NCI-H2171 (cell line): Measurements from ENCODE around the gene CCZ1.
"Not testable (repeated sequence)": the region's sequence is repeated elsewhere in the genome, so short reads cannot be mapped to it uniquely, and the experiment has no call there.

Source experiments
- DNase-seq: peaks from one replicate; lab custom pipeline; 2025; lab: John Stamatoyannopoulos, UW

The CCZ1 gene

DNA sequence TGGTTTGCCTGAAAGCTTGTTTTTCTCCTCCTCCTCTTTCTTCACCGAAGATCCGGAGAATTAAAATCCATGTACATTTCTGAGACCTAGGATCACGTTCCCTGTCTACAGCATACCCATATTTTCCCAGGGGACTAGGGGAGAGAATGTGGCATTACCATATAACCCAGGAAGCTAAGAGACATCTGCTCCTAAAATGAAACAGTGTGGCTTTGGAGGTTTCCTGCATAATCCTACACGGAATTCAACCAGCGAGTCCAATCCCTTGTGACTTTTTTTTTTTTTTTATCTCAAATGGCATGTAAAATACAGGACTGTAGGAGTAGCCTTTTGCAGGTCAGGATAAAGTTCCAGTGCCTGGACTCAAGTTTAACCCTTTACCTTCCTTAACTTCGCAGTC is 10.3 kb downstream of the CCZ1 start:
- DNase-seq, result not testable (repeated sequence)

DNA sequence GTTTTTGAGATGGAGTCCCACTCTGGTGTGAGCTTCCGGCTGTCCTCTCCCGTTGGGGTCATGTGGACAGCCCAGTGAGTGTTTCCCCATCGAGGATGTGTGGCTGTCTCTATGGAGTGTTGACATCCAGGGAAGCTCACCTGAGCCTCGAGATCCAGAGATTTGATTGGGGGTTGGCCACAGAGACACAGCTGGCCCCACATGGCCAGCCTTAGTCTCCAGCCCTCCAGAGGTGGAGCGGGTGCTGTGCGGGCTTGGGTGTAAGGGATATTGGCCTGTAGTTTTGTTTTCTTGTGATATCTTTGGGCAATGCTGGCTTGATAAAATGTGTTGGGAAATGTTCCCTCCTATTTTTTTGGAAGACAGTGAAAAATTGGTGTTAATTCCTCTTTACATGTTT is 18.0 kb downstream of the CCZ1 start:
- not testable (repeated sequence) for DNase-seq

DNA sequence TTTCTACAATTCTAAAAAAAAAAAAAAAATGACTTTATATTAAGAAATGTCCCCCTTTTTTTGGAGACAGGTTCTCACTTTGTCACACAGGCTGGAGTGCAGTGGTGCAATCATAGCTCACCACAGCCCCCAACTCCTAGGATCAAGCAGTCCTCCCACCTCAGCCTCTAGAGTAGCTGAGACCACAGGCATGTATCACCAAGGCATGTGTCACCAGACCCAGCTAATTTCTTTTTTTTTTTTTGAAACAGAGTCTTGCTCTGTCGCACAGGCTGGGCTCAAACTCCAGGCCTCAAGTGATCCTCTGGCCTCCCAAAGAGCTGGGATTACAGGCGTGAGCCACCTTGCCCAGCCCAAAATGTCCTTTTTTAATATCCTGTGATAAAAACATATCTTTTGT is 25.6 kb downstream of the CCZ1 start:
- DNase-seq, result not testable (repeated sequence)

DNA sequence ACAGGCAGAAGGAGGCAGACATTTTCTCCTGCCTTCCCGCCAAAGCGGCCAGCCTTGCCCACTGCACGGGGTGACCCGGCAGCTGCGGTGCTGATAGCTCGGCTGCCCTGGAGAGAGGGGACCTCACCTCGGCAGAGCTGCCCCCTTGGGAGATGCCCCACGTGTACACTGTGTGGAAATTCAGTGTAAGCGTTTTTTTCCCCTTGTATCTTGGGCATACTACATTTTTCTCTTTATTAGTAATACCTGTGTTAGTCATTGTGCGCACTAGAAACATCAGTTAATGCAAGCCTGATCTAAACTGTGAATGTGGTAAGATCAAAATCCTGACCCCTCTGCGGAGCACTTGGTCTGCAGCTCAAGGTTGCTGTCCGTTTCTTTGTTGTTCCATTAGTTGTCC is 26.1 kb downstream of the CCZ1 start:
- not testable (repeated sequence) for DNase-seq

DNA sequence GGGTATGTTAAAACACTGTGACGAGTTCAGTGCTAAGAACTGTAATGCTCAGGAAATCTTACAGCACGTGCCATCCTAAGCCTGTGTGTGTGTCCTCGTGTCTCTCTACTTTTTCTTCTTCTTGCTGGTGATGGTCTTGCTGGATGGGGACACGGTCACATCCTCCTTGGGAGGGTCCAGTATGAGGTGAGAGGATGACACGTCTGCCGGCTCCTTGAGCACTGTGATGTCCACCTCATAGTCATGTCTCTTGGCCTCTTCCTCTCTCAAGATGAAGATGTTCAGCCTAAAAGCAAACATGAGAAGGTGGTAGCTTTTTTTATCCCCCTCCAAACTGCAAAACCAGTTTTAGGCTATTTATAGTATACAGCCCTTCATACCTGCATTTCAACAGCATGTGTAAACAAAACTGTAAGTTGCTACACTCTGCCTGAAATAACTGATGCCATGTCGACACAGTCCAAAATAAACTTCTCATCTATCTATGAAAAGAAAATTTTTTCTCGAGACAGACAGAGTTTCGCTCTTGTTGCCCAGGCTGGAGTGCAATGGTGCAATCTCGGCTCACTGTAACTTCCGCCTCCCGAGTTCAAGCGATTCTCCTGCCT is 27.8 kb downstream of the CCZ1 start:
- not testable (repeated sequence) for DNase-seq

DNA sequence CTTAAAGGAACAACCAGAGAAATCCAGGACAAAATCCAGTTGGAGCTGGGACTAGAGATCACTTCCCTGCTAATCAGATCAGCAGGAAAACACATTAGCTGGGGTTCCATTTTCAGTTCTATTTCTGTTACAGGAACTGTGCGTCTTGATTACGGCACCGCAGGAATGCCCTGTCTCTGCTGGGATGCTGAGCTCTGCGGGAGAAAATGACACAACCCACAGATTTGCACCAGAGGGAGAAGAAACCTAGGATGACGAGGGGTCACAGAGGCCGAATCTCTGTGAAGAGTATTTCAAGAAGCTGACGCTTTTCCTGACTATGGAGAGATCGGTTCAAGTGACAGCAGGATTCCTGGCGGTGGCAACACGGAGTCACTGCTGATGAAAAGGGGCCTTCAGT is 31.8 kb downstream of the CCZ1 start:
- DNase-seq, result not testable (repeated sequence)

DNA sequence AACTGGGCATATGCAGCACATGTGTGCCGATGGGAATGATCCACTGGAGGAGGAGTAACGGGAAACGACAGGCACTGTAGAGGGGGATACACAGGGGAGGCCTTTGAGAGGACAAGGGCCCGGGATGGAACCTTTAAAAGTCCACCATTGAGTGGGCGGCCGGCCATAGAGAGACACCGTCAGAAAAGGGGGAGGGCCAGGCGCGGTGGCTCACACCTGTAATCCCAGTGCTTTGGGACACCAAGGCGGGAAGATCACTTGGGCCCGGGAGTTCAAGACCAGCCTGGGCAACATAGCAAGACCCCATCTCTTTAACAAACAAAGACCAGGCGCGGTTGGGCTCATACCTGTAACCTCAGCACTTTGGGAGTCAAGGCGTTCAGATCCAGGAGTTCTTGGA is 32.7 kb downstream of the CCZ1 start:
- DNase-seq, result not testable (repeated sequence)

DNA sequence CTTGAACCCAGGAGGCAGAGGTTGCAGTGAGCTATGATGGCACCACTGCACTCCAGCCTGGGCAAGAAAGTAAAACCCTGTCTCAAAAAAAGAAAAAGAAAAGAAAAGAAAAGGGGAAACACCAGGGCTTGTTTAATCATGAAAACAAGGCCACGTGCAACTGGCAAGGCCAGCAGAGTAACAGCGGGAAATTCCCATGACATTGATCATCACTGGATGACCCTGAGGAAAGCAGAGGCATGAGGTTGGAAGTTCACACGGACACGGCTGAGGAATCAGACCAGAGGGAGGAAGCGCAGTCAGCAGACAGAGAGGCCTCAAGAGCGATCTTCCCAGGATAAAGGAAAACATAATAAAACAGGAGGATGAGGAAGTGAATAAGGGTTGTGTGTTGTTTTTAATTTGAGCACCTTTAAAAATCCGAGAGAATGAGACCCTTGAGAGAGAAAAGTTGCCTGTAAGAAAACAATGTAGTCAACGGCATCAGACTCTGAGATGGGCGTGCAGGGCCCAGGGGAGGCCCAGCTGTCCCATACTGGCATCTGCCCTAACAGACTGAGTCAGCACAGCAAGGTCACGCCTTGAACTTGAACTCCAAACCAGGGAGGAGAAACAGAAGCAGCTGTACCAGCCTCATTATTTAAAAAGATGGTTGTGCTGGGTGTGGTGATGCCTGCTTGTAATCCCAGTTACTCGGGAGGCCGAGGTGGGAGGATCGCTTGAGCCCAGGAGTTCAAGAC is 33.5 kb downstream of the CCZ1 start:
- DNase-seq, result not testable (repeated sequence)

DNA sequence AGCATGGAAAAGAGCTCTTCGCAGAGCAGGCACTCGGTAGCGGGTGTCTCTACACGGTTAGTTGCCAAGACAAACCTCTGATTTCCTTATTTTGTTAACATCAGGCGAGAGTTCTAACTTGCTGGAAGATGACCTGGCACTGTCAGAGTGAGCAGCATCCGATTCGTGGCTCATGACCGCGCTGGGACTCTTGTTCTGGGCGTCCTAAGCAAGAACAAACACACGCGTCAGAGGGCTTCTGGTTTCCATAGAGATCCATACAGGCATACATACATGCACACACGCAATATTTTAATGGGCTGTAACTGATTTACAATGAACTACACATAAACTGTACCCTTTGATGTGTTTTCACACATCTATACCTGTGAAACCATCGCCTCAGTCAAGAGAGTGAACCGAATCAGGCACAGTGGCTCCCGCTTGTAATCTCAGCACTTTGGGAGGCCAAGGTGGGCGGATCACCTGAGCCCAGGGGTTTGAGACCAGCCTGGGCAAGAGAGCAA is 36.5 kb downstream of the CCZ1 start:
- not testable (repeated sequence) for DNase-seq

DNA sequence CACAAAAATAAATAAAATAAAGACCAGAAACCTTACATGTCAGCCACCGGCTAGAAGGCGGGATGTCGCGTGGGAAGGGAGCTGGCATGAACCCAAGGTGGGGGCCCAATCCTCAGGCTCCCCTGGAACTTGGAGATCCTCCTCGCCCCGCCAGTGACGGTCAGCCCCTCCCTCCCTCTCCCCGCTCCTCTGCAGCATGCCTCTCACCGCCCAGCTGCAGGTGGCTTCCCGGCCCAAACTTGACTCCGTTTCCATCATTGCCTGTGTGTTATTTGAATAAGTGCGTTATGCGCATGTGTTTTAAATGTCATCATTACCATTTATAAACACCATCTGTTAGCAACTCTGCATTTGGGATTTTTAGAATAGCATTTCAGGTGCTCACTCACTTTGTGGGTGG is 64.7 kb downstream of the CCZ1 start:
- DNase-seq, result not testable (repeated sequence)

DNA sequence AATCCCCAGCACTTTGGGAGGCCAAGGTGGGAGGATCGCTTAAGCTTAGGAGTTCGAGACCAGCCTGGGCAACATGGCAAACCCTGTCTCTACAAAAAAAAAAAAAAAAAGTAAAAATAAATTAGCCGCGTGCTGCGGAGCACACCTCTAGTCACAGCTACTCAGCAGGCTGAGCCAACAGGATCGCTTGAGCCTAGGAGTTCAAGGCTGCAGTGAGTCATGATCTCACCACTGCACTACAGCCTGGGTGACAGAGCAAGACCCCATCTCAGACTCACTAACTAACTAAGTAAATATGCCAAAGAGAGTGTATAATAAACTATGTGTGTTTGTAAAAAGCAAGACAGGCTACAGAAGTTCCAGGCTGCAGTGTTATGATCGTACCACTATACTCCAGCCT is 65.3 kb downstream of the CCZ1 start:
- not testable (repeated sequence) for DNase-seq

- DNase-seq, result not testable (repeated sequence)
These were observed 71.9 kb downstream of the CCZ1 start, which contains the start of gene RSPH10B for GRCh38 chr7:5970347-5970911. TSS of gene RSPH10B (minus strand) at chr7:5970689. CDS start at chr7:5967116, 3,573 bp downstream.

GRCh38 chr7:5973580-5973979 is 75.0 kb downstream of the CCZ1 start:
- DNase-seq, result not testable (repeated sequence)
